K562 (cell line): ENCODE results near the gene SRGAP2C.
"Not testable (repeated sequence)": the region's sequence is repeated elsewhere in the genome, so short reads cannot be mapped to it uniquely, and the experiment has no call there.

ENCODE experiments used
- CEBPG ChIP-seq, 3 experiments: fragments of 200-800 bp in 1 of 3; sonication (Bioruptor generic) in 1 of 3; sonication (generic) in 1 of 3; formaldehyde crosslinking in 1 of 3; IDR thresholded peaks in 2 of 3; conservative IDR thresholded peaks in 1 of 3; 2 replicates each; pipeline versions ENCODE4 v1.6.1 to v1.8.0; 2016 to 2022; ENCODE audit warnings: missing compliant biosample characterization in 2 of 3, missing genetic modification characterization in 2 of 3, mild to moderate bottlenecking in 1 of 3, missing genetic modification reagents in 1 of 3
- CTCF ChIP-seq, 3 experiments: IDR thresholded peaks in 2 of 3; conservative IDR thresholded peaks in 1 of 3; 2 replicates each; pipeline ENCODE4 v1.5.1; 2011 to 2012; ENCODE audit warnings: low read length in 3 of 3, mild to moderate bottlenecking in 3 of 3, control low read depth in 2 of 3, improper control_type of control experiment in 1 of 3, inconsistent platforms in 1 of 3, low read depth in 1 of 3, mixed read lengths in 1 of 3, moderate library complexity in 1 of 3; ENCODE audit not compliant: insufficient read depth in 2 of 3
- EP300 ChIP-seq: IDR thresholded peaks from 2 replicates; pipeline ENCODE4 v1.6.1; 2012; ENCODE audit warnings: low read length, improper control_type of control experiment
- ESRRB ChIP-seq: fragments of 250-450 bp; sonication (Bioruptor Pico); IDR thresholded peaks from 2 replicates; pipeline ENCODE4 v1.5.0; 2020; ENCODE audit warnings: mild to moderate bottlenecking, moderate library complexity, borderline replicate concordance
- TAF7 ChIP-seq: fragments of 450-650 bp; IDR thresholded peaks from 2 replicates; pipeline ENCODE4 v1.6.1; 2016; ENCODE audit warnings: missing genetic modification characterization, missing compliant biosample characterization
- ZFP36 ChIP-seq: fragments of 150-350 bp; IDR thresholded peaks from 2 replicates; pipeline ENCODE4 v1.6.1; 2018; ENCODE audit warnings: low read length, low read depth; ENCODE audit not compliant: partially characterized antibody
- ZNF274 ChIP-seq: IDR thresholded peaks from 2 replicates; pipeline ENCODE4 v1.6.1; 2011; ENCODE audit warnings: low read depth, mild to moderate bottlenecking, low read length, moderate library complexity, borderline replicate concordance

GRCh38 chr1:121232445-121233125 lies 47.8 kb downstream of the SRGAP2C start:
- not testable (repeated sequence) for TF ChIP-seq ESRRB; ZFP36; CEBPG (CRISPR knock-in tag; IDR thresholded peaks at IDR 0.05); CEBPG (tag; conservative IDR thresholded peaks at IDR 0.05 in 1 of 2, IDR thresholded peaks at IDR 0.05 in 1 of 2); CTCF (IDR thresholded peaks at IDR 0.05 in 2 of 3, conservative IDR thresholded peaks at IDR 0.05 in 1 of 3; ENCODE audit: insufficient read depth in 2 of 3, low read depth in 1 of 3, low read length in 3 of 3); ZNF274; TAF7; EP300
